Measurements from ENCODE around the gene ELP4.
"Not testable (repeated sequence)": the region's sequence is repeated elsewhere in the genome, so short reads cannot be mapped to it uniquely, and the experiment has no call there.

ELP4 gene

DNA sequence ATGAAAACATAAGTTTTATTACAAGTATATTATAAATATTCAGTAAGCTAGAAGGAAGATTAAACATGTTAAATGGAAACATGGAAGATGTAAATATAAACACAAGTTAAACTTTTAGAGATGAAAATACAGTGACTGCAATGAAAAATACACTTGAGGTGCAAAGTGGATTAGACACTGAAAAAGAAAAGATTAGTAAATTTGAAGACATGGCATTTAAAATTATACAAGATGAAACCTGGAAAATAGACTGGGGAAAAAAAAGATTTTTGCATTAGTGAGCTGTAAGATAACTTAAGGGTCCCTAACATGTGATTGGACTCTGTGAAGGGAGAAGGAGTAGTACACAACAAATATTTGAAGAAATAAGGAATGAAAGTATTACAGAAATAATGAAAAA lies 33.3 kb downstream of the ELP4 start:
- no peak for DNase-seq (ENCODE audit: low read depth, low spot score)

- DNase-seq (ENCODE audit: low read depth, low spot score), result no peak
These were observed 46.4 kb downstream of the ELP4 start for GRCh38 chr11:31555938-31556337.

DNA sequence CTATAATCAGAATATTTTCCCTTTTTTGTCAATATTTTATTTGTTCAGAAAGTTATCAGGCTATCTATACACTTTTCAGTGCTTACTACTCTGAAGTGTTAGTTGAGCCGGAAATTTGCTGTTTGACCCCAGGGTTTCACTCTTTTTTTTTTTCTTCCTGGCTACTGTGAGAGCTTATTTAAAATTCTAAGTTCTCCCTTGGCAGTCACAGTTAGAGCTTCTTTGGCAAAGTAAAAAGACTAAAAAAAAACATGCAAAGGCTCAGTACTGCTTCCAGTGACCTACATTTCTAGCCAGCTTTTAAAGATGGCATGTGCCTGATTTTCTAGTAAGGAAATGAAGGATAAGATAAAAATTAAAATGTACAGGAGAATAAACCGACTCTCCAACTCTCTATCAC lies 48.4 kb downstream of the ELP4 start:
- DNase-seq (ENCODE audit: low read depth, low spot score), result no peak

DNA sequence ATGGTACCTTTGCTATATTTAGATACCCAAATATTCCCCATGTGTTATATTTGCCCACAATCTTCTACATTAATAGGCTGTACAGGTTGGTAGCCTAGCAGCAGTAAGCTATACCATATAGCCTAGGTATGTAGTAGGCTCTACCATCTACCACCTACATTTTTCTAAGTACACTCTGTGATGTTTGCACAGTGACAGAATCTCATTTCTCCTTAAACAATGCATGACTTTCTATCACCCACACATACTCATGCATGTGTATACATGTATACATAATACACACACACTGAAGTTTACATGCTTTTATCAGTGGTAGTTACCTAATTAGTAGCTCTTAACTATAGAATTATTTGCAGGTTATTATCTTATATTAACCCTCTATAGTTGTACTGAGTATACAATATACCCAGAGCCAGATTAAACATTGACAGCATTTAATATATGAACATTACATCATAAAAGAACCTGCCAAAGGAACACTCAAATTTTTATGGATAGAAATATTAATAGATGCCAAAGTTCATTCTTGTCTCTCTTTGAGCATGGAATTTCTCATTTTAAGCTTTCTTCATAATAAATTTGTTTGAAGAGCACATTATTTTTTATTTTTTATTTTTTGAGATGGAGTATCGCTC lies 51.4 kb downstream of the ELP4 start:
- no peak for DNase-seq (ENCODE audit: low read depth, low spot score)

GRCh38 chr11:31564517-31564916 lies 55.0 kb downstream of the ELP4 start:
- not testable (repeated sequence) for DNase-seq (ENCODE audit: low read depth, low spot score)

DNA sequence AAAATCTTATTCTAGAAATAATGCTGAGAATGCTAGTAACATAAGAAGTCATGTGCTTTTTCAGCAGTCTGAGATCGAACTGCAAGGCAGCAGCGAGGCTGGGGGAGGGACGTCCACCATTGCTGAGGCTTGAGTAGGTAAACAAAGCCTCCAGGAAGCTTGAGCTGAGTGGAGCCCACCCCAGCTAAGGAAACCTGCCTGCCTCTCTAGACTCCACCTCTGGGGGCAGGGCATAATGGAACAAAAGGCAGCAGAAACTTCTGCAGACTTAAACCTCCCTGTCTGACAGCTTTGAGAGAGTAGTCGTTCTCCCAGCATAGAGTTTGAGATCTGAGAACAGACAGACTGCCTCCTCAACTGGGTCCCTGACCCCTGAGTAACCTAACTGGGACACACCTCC lies 64.6 kb downstream of the ELP4 start:
- not testable (repeated sequence) for DNase-seq (ENCODE audit: low read depth, low spot score)

- DNase-seq (ENCODE audit: low read depth, low spot score), result not testable (repeated sequence)
These were observed 66.2 kb downstream of the ELP4 start for GRCh38 chr11:31575764-31576163.

- DNase-seq (ENCODE audit: low read depth, low spot score), result not testable (repeated sequence)
These were observed 69.8 kb downstream of the ELP4 start for GRCh38 chr11:31579412-31579811.

- no peak for DNase-seq (ENCODE audit: low read depth, low spot score)
These were observed 73.1 kb downstream of the ELP4 start for GRCh38 chr11:31582697-31583096.

DNA sequence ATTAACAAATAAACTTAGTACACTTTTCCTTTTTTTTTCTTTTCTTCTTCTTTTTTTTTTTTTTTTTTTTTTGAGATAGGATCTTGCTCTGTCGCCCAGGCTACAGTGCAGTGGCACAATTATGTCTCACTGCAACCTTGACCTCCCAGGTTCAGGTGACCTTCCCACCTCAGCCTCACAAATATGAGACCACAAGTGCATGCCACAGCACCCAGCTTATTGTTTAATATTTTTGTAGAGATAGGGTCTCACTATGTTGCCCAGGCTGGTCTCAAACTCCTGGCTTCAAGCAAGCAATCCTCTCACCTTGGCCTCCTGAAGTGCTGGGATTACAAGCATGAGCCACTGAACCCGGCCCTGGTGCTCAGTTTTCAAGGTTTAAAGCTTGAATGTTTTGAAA lies 88.9 kb downstream of the ELP4 start:
- DNase-seq (ENCODE audit: low read depth, low spot score), result no peak

GRCh38 chr11:31601635-31602282 lies 92.2 kb downstream of the ELP4 start:
- no peak for DNase-seq (ENCODE audit: low read depth, low spot score)

DNA sequence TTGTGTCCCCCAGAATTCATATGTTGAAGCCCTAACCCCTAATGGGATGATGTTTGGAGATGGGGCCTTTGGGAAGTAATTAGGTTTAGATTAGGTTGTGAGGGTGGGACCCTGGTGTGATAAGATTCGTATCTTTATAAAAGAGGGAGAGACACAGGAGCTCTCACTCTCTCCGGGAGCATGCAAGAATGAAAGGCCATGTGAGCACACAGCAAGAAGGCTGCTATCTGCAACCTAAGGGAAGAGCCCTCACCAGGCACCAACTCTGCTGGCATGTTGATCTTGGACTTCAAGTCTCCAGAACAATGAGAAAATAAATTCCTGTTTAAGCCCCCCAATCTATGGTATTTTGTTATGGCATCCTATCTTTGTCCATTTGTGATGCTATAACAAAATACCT lies 97.3 kb downstream of the ELP4 start:
- no peak for DNase-seq (ENCODE audit: low read depth, low spot score)

GRCh38 chr11:31607914-31608313 lies 98.3 kb downstream of the ELP4 start:
- DNase-seq (ENCODE audit: low read depth, low spot score), result no peak

GRCh38 chr11:31608995-31609394 lies 99.4 kb downstream of the ELP4 start:
- no peak for DNase-seq (ENCODE audit: low read depth, low spot score)

GRCh38 chr11:31610544-31610943 lies 101.0 kb downstream of the ELP4 start:
- DNase-seq (ENCODE audit: low read depth, low spot score), result no peak

GRCh38 chr11:31617246-31617645 lies 107.7 kb downstream of the ELP4 start:
- no peak for DNase-seq (ENCODE audit: low read depth, low spot score)

GRCh38 chr11:31619980-31620379 lies 110.4 kb downstream of the ELP4 start:
- DNase-seq (ENCODE audit: low read depth, low spot score), result no peak

DNA sequence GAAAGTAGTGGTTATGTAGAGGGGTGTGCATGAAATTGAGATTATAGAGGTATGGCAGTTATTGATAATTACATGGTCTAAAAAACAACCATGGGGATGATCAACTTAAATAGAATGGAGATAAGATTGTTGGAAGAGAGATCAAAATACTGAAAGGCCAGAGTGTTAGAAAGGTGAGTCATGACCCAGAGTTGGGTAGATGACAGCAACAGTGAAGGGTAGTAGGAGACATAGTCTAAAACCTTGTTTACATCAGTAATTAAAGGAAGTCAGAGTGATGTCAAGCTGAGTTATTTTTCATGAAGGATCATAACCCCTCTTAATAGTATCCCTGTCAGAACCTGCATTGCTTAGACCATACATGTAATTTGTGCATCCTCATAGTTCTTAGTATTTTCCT lies 110.9 kb downstream of the ELP4 start:
- DNase-seq (ENCODE audit: low read depth, low spot score), result no peak

DNA sequence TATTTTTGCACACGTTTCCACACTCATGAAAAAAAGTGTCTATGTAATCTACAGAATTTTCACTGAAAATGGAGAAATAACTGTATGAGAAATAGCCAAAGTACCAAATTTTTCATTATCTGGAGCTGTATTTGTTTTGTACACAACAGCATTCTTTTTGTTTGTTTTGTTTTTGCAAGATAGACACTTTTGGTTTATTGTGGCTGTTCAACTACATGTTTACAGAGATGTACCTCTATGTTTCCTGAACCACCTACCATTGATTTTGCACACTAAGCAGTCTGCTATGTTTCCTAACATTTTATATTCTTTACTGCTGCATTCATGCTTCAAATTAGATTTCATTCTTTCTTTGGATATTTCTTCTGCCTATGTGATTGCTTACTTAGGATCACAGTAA lies 116.3 kb downstream of the ELP4 start:
- DNase-seq (ENCODE audit: low read depth, low spot score), result no peak

DNA sequence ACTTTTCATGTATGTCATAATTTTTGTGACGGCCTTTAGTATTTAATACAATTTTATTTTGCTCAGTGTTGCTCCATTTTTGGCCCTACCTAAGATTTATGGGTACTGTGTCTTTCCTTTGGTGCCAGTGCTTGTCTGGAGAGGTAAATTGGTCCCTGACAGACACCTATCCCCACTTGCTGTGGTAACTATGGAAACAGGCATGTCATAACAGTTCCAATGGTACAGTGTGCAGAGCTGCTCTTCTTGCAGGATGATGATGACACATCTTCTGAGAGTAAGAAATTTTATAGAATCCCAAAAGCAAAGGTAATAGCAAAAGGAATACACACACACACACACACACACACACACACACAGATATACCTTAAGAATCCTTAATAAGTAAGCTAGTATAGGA lies 118.5 kb downstream of the ELP4 start:
- no peak for DNase-seq (ENCODE audit: low read depth, low spot score)

GRCh38 chr11:31636983-31637382 lies 127.4 kb downstream of the ELP4 start:
- no peak for DNase-seq (ENCODE audit: low read depth, low spot score)

DNA sequence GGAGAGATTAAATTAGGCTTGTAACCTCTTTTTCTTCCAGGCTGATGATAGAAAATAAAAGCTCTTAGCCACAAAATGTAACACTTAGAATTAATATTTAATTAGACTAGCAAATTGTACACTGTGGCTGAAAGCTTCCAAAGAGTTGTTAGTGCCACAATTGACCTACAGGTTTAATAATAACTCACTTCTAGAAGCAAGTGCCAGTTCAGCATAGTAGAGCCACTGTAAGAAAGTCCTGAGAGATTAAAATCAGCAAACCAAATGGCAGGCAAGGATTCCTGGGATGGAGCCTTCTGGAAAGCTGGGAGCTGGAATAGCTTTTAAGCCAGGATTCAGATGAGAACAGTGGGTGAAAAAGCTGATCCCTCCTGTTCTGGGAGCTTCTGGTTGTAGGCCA lies 131.0 kb downstream of the ELP4 start:
- no peak for DNase-seq (ENCODE audit: low read depth, low spot score)

DNA sequence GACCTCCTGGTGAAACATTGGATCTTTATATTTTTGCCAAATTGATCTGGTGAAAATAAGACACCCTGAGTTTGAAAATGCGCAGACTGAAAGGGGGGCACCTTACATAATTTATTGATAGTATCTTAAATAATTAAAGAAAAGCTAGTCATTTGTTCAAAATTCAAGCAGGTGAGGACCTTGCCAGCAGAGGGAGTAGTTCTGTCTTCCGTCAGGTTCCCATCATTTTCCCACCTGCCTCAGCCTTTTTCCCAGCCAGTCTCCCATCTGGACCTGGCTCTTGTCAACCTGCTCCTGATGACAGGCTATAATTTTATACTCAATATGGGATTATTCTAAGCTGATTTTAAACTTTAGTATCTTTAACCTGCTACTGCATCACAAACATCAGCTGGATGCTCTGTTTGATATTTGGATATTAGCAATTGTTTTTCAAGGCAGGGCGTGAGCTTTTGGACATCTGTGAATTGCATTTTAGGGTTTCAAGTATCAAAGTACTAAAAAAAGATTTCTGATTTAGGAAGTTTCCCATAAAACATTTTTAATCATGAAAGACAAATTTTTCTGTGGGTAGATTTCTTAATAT lies 132.0 kb downstream of the ELP4 start:
- DNase-seq (ENCODE audit: low read depth, low spot score), result no peak

Measured in activated naive CD8-positive, alpha-beta T cell treated with anti-CD3 and anti-CD28 coated beads, Interleukin-2, amount 50 U/mL, for 16 hours (primary cell).